ENCODE results near the gene DNM1L.

The DNM1L gene

GRCh38 chr12:32761716-32762115 is 82.6 kb downstream of the DNM1L start:
- no peak for DNase-seq

- DNase-seq = no peak
Observed at GRCh38 chr12:32765906-32766305, 86.8 kb downstream of the DNM1L start.

- no peak for DNase-seq
Observed at GRCh38 chr12:32768518-32768917, 89.4 kb downstream of the DNM1L start.

- DNase-seq = no peak
Observed at GRCh38 chr12:32770141-32770540, 91.0 kb downstream of the DNM1L start.

GRCh38 chr12:32773691-32774090 is 94.6 kb downstream of the DNM1L start:
- no peak for DNase-seq

GRCh38 chr12:32776258-32776657 is 97.2 kb downstream of the DNM1L start:
- no peak for DNase-seq

GRCh38 chr12:32777159-32777558 is 98.1 kb downstream of the DNM1L start:
- no peak for DNase-seq

GRCh38 chr12:32777691-32778175 is 98.6 kb downstream of the DNM1L start:
- DNase-seq = no peak

- no peak for DNase-seq
Observed at GRCh38 chr12:32780071-32780470, 101.0 kb downstream of the DNM1L start.

GRCh38 chr12:32783029-32783428 is 103.9 kb downstream of the DNM1L start:
- no peak for DNase-seq

GRCh38 chr12:32785557-32785956 is 106.5 kb downstream of the DNM1L start:
- no peak for DNase-seq

- no peak for DNase-seq
Observed at GRCh38 chr12:32788405-32788804, 109.3 kb downstream of the DNM1L start.

- DNase-seq = no peak
Observed at GRCh38 chr12:32789446-32789845, 110.3 kb downstream of the DNM1L start.

GRCh38 chr12:32789916-32790315 is 110.8 kb downstream of the DNM1L start:
- DNase-seq = no peak

GRCh38 chr12:32794281-32794680 is 115.2 kb downstream of the DNM1L start:
- no peak for DNase-seq
